Measurements from ENCODE around the gene SLC2A9. TPM values are rescaled to one million over a fixed set of nuclear protein-coding genes. Genes with fewer than 3 reads are reported as not detected.
A peak's percentile ranks its signal among the peaks of the same experiment; 100 is the strongest.

Gene SLC2A9
- total and polyA plus RNA-seq, 2 of the 4 experiments (the other 2 are of a cell fraction): 0.72 to 2.1 TPM

- Histone ChIP-seq H2AK9ac (replicated peaks; ENCODE audit: low read depth, low read length, poor library complexity) (no peak overlapping the region), H3K9me3 (ENCODE audit: control insufficient read depth, insufficient read depth, low read length) (no peaks in the 10 kb centered on the region), H3K27ac (ENCODE audit: insufficient read depth, low read length) (no peak overlapping the region), H3K4ac (ENCODE audit: low read depth, low read length) (peak overlapping the region; percentile 43; the same call in 1 of the 2 replicates), H2BK120ac (ENCODE audit: low read depth, low read length) (0 out of 2 replicates have a peak overlapping the region, but pooled peaks have one; percentile 39), H3K9me1 (ENCODE audit: insufficient read depth, low read length) (peaks cover 8% of the 10 kb centered on the region), H2AK5ac (ENCODE audit: low read depth, low read length) (no peak overlapping the region), H2BK20ac (ENCODE audit: low read depth, low read length) (0 out of 2 replicates have a peak overlapping the region, but pooled peaks have one; percentile 25), H3K56ac (ENCODE audit: extremely low read depth, insufficient read depth, low read length) (no peak overlapping the region), H3K14ac (replicated peaks; ENCODE audit: low read depth, low read length) (no peak overlapping the region), H3K4me1 (ENCODE audit: control insufficient read depth, insufficient read depth, low read length) (peaks cover 14% of the 10 kb centered on the region; the same call in 1 of the 2 replicates), H2AFZ (replicated peaks; ENCODE audit: low read length, poor library complexity) (no peak overlapping the region), H4K5ac (ENCODE audit: low read depth, low read length) (no peak overlapping the region), H2BK15ac (ENCODE audit: low read depth, low read length) (0 out of 3 replicates have a peak overlapping the region, but pooled peaks have one; percentile 51), H4K8ac (ENCODE audit: low read depth in 2 of 2, low read length in 2 of 2) (no peak overlapping the region), H3K18ac (ENCODE audit: low read depth, low read length) (no peak overlapping the region), H3K79me1 (ENCODE audit: low read depth in 1 of 2, low read length in 2 of 2) (no peaks in the 10 kb centered on the region), H3K36me3 (ENCODE audit: control insufficient read depth, insufficient read depth, low read length) (no peaks in the 10 kb centered on the region), H2BK5ac (ENCODE audit: low read depth, low read length, poor library complexity, severe bottlenecking) (no peak overlapping the region), H3K4me3 (ENCODE audit: insufficient read depth, low read depth, low read length) (no peak overlapping the region), H3K23ac (ENCODE audit: low read depth, low read length) (no peak overlapping the region), H4K91ac (ENCODE audit: insufficient read depth, low read depth, low read length) (no peak overlapping the region; the same call in 1 of the 2 replicates), H3K4me2 (ENCODE audit: low read depth, low read length) (no peak overlapping the region), H4K20me1 (ENCODE audit: insufficient read depth, low read length) (no peaks in the 10 kb centered on the region), H3K9ac (ENCODE audit: low read depth, low read length) (no peak overlapping the region), H3K27me3 (ENCODE audit: control insufficient read depth, insufficient read depth, low read length) (no peaks in the 10 kb centered on the region)
- DNase-seq (no peak), ATAC-seq (ENCODE audit: low read depth) (no peak)
- in situ Hi-C loops (cut with MboI; ENCODE audit: low sequenced_read_pairs): no loop called here
- WGBS, 2 experiments (ENCODE audit: extremely low coverage in 2 of 2, insufficient read length in 1 of 2): no CpG with 5 or more reads among the region's 2 CpGs
- no TSS peak for BruUV-seq (replicated peaks)
- TF ChIP-seq, protein P1, sequence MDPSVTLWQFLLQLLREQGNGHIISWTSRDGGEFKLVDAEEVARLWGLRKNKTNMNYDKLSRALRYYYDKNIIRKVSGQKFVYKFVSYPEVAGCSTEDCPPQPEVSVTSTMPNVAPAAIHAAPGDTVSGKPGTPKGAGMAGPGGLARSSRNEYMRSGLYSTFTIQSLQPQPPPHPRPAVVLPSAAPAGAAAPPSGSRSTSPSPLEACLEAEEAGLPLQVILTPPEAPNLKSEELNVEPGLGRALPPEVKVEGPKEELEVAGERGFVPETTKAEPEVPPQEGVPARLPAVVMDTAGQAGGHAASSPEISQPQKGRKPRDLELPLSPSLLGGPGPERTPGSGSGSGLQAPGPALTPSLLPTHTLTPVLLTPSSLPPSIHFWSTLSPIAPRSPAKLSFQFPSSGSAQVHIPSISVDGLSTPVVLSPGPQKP (IDR thresholded peaks at IDR 0.05; ENCODE audit: borderline replicate concordance, low read depth, low read length): no peak
- TF ChIP-seq CHD1 (IDR thresholded peaks at IDR 0.05; ENCODE audit: low read depth, low read length) (no peak), RAD21 (IDR thresholded peaks at IDR 0.05; ENCODE audit: low read length) (no peak), NFE2L2 (IDR thresholded peaks at IDR 0.05; ENCODE audit: low read depth, low read length) (no peak), SMC3 (IDR thresholded peaks at IDR 0.05; ENCODE audit: low read depth, low read length) (no peak), MAFK (IDR thresholded peaks at IDR 0.05; ENCODE audit: low read depth, low read length) (no peak), BHLHE40 (IDR thresholded peaks at IDR 0.05; ENCODE audit: low read depth, low read length) (no peak), MAZ (IDR thresholded peaks at IDR 0.05; ENCODE audit: borderline replicate concordance, low read depth, low read length) (no peak), POLR2A (IDR thresholded peaks at IDR 0.05; ENCODE audit: low read depth, low read length) (no peak), RCOR1 (IDR thresholded peaks at IDR 0.05; ENCODE audit: insufficient replicate concordance, low read length) (no peak), FOS (IDR thresholded peaks at IDR 0.05; ENCODE audit: low read depth, low read length) (no peak), CEBPB (IDR thresholded peaks at IDR 0.05; ENCODE audit: low read depth, low read length) (no peak)
- TF ChIP-seq, protein P2, sequence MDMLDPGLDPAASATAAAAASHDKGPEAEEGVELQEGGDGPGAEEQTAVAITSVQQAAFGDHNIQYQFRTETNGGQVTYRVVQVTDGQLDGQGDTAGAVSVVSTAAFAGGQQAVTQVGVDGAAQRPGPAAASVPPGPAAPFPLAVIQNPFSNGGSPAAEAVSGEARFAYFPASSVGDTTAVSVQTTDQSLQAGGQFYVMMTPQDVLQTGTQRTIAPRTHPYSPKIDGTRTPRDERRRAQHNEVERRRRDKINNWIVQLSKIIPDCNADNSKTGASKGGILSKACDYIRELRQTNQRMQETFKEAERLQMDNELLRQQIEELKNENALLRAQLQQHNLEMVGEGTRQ (IDR thresholded peaks at IDR 0.05; ENCODE audit: low read depth, low read length): no peak
- TF ChIP-seq, protein P3, sequence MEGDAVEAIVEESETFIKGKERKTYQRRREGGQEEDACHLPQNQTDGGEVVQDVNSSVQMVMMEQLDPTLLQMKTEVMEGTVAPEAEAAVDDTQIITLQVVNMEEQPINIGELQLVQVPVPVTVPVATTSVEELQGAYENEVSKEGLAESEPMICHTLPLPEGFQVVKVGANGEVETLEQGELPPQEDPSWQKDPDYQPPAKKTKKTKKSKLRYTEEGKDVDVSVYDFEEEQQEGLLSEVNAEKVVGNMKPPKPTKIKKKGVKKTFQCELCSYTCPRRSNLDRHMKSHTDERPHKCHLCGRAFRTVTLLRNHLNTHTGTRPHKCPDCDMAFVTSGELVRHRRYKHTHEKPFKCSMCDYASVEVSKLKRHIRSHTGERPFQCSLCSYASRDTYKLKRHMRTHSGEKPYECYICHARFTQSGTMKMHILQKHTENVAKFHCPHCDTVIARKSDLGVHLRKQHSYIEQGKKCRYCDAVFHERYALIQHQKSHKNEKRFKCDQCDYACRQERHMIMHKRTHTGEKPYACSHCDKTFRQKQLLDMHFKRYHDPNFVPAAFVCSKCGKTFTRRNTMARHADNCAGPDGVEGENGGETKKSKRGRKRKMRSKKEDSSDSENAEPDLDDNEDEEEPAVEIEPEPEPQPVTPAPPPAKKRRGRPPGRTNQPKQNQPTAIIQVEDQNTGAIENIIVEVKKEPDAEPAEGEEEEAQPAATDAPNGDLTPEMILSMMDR (conservative IDR thresholded peaks at IDR 0.05; ENCODE audit: low read depth, low read length): no peak
- dilution Hi-C loops (cut with HindIII; ENCODE audit: low sequenced_read_pairs, unreplicated experiment): no loop called here
- intact Hi-C loops (cut with micrococcal nuclease): no loop called here
- CTCF ChIA-PET: no interaction called here
- POLR2A ChIA-PET (ENCODE audit: unreplicated experiment): no interaction called here
These were observed 3.0 kb upstream of the SLC2A9 start for GRCh38 chr4:10024303-10024702.
